GM18858 (cell line): Measurements from ENCODE around the gene NCSTN.

ENCODE experiments used
- ATAC-seq: cut with Tn5 transposase; IDR thresholded peaks from one replicate; pipeline ENCODE4 v1.9.1; 2021; ENCODE audit not compliant: unreplicated experiment

Gene NCSTN

DNA sequence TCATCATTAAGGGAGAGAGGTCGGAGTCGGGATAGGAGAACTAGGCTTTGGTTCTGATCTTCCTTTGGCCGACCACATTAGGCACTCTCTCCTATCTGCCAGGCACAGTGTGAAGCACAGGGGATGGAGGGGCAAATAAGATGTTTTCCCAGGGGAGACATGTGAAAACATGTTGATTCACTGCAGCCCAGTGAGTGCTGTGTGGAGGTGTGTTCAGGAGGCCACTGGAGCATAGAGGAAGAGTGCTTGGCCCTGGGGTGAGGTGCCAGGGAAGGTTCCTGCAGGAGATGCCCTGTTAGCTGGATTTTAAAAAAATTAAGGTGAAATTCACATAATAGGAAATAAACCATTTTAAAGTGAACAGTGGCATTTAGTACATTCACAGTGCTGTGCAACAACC, 60.9 kb downstream of the NCSTN start:
- no peak for ATAC-seq

DNA sequence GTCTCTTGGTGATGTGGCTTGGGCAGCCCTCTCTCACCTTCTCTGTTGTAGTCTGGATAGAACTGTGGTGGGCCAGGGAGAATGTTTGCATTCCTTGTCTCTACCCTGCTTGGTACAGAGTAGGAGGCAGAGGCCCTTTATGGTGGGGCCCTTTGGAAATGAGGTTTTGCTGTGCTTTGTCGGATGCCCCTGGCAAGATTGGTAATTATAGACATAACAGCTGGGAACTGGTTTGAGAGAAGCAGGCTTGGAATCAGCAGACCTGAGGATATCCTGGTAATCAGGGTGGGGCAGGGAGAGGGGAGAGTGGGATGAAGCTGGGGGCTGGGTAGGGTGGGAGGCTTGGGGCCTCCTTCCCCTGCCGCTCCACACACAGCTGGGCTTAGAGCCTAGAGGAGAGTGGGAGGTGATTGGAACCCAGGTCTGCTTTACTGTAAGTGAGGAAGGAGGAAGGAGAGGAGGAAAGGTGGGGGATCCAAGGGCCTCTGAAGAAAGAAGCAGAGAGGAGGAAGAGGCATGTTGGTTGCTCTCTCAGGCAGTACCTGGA, 62.2 kb downstream of the NCSTN start:
- no peak for ATAC-seq

DNA sequence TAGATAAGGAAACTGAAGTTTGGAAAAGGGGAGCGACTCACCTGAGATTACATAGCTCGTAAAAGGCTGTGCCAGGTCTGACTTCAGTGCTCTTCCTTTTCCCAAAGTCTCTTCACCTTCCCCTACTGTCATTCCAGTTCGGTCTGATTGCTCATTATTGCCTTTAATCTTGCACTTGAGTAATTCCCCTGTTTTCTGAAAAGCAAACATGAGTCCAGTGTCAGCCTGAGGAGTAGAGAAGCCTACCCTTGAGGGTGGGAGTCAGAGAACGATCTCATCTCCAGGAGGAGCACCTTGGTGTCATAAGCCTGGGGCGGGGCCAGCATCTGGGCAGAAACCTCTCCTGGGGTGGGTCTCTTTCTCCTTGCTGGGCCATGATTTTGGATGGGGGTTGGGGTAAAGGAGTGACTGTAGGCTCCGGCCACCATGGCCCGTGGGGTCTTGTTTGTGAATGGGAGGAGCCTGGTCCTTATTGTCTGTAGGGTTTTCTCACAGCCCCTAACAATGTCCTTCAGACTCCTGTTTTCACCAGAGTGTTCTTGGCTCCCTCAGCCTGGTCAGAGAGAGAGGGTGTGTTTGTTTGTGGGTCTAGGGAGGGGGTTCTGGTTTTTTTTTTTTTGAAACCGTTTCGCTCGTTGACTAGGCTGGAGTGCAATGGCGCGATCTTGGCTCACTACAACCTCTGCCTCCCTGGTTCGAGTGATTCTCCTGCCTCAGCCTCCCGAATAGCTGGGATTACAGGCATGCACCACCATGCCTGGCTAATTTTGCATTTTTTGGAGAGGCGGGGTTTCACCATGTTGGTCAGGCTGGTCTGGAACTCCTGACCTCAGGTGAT, 63.2 kb downstream of the NCSTN start:
- ATAC-seq = no peak

GRCh38 chr1:160407839-160408801, 64.9 kb downstream of the NCSTN start:
- ATAC-seq = no peak
